Measurements from ENCODE around the gene PBLD.

DNA sequence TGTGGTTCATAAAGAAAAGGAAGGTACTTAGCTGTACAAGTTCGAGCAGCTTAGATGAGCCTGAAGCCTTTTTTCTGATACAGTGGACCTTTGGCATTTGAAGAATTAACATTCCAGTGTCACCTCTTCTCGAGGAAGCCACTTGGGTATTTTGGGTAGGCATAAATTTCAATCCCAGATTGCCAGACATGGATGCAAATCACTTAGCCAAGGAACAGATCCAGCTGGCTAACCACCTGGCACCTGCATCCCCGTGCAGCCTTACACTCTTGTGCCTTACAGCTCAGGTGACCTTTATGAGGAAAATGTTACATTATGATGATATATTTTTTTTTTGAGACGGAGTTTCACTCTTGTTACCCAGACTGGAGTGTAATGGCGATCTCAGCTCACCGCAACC is 84.8 kb downstream of the PBLD start:
- TF ChIP-seq, protein P1, sequence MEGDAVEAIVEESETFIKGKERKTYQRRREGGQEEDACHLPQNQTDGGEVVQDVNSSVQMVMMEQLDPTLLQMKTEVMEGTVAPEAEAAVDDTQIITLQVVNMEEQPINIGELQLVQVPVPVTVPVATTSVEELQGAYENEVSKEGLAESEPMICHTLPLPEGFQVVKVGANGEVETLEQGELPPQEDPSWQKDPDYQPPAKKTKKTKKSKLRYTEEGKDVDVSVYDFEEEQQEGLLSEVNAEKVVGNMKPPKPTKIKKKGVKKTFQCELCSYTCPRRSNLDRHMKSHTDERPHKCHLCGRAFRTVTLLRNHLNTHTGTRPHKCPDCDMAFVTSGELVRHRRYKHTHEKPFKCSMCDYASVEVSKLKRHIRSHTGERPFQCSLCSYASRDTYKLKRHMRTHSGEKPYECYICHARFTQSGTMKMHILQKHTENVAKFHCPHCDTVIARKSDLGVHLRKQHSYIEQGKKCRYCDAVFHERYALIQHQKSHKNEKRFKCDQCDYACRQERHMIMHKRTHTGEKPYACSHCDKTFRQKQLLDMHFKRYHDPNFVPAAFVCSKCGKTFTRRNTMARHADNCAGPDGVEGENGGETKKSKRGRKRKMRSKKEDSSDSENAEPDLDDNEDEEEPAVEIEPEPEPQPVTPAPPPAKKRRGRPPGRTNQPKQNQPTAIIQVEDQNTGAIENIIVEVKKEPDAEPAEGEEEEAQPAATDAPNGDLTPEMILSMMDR (IDR thresholded peaks at IDR 0.05; ENCODE audit: low read depth, low read length) = no peak
- no peak for TF ChIP-seq EZH2phosphoT487 (IDR thresholded peaks at IDR 0.05; ENCODE audit: low read depth)

All from OCI-LY3 (cell line).